Activated CD8-positive, alpha-beta T cell treated with anti-CD3 and anti-CD28 coated beads for 36 hours (primary cell): ENCODE measurements around the gene APOLD1. TPM values are rescaled to one million over a fixed set of nuclear protein-coding genes. Genes with fewer than 3 reads are reported as not detected.
"Not testable (repeated sequence)": the region's sequence is repeated elsewhere in the genome, so short reads cannot be mapped to it uniquely, and the experiment has no call there.

Experiments used
- ATAC-seq: fragments of 200-7000 bp; cut with Tn5 transposase; one replicate; pipeline ENCODE4 v1.10.0; 2021; ENCODE audit warnings: mild to moderate bottlenecking, moderate library complexity
- CTCF ChIA-PET: fragments of 350-600 bp; sonication (Branson Sonifier 250); formaldehyde crosslinking; loops from one replicate; lab custom pipeline; 2021; ENCODE audit warnings: antibody characterized with exemption; lab: Charles Lee
- POLR2A ChIA-PET: fragments of 350-600 bp; sonication (Branson Sonifier 250); formaldehyde crosslinking; loops from one replicate; lab custom pipeline; 2021; ENCODE audit warnings: antibody characterized with exemption; lab: Charles Lee
- DNase-seq: peaks from one replicate; pipeline ENCODE4 v3.0.0-alpha.2; 2020
- H3K27ac Mint-ChIP-seq: one replicate; pipeline ENCODE4 v1.8.0; 2021; ENCODE audit warnings: mild to moderate bottlenecking, mixed read lengths
- H3K27me3 Mint-ChIP-seq: one replicate; pipeline ENCODE4 v1.8.0; 2021; ENCODE audit warnings: mixed read lengths
- H3K36me3 Mint-ChIP-seq: one replicate; pipeline ENCODE4 v1.8.0; 2021; ENCODE audit warnings: low read depth, mixed read lengths
- H3K4me1 Mint-ChIP-seq: one replicate; pipeline ENCODE4 v1.8.0; 2021; ENCODE audit warnings: low read depth, mixed read lengths
- H3K4me3 Mint-ChIP-seq: one replicate; pipeline ENCODE4 v1.8.0; 2021; ENCODE audit warnings: mild to moderate bottlenecking, moderate library complexity, mixed read lengths
- H3K9me3 Mint-ChIP-seq: one replicate; pipeline ENCODE4 v1.8.0; 2021; ENCODE audit warnings: mixed read lengths
- CTCF ChIP-seq: fragments of 200-600 bp; IDR thresholded peaks from one replicate; pipeline ENCODE4 v1.8.0; 2022; ENCODE audit warnings: antibody characterized with exemption, mild to moderate bottlenecking
- intact Hi-C: fragments of 100-400 bp; cut with micrococcal nuclease; formaldehyde crosslinking; loops from one replicate; pipeline ENCODE4 v1.10.0; 2022
- total RNA-seq, 2 experiments: library from RNA; stranded (reverse); gene quantifications; one replicate each; pipeline ENCODE4 v1.2.3, GENCODE V29; 2021

Gene APOLD1
- total RNA-seq, 2 experiments from 2014 or later, result 5.7 to 6.3 TPM

- H3K27ac Mint-ChIP-seq, result peak overlapping the region; percentile 4
- DNase-seq (no peak), ATAC-seq (no peak)
- POLR2A ChIA-PET, result no interaction called here
- CTCF ChIA-PET, result interaction anchor here (1.0 kb wide), 1 partner anchor 17 kb away, joined by 4 read pairs; no protein-coding TSS in a partner anchor
- no peaks in the 10 kb centered on the region for H3K27me3 Mint-ChIP-seq
- H3K36me3 Mint-ChIP-seq, result peaks cover 69% of the 10 kb centered on the region
- intact Hi-C loops, result no loop called here
- H3K9me3 Mint-ChIP-seq, result no peaks in the 10 kb centered on the region
- H3K4me3 Mint-ChIP-seq, result no peak overlapping the region
- peaks cover 56% of the 10 kb centered on the region for H3K4me1 Mint-ChIP-seq
- TF ChIP-seq CTCF, result no peak
Observed at GRCh38 chr12:12819752-12820311, 34.4 kb downstream of the APOLD1 start.

- DNase-seq, H3K27me3 Mint-ChIP-seq, H3K27ac Mint-ChIP-seq, intact Hi-C loops, POLR2A ChIA-PET, H3K4me3 Mint-ChIP-seq, H3K9me3 Mint-ChIP-seq, ATAC-seq: not testable (repeated sequence)
- peaks cover 53% of the 10 kb centered on the region for H3K4me1 Mint-ChIP-seq
- CTCF ChIA-PET, result interaction anchor here (3.7 kb wide), 1 partner anchor 32 kb away, joined by 19 read pairs; no protein-coding TSS in a partner anchor
- peaks cover 71% of the 10 kb centered on the region for H3K36me3 Mint-ChIP-seq
Observed at GRCh38 chr12:12820376-12820775, 34.9 kb downstream of the APOLD1 start.

GRCh38 chr12:12821975-12822374, 36.5 kb downstream of the APOLD1 start:
- intact Hi-C loops, result no loop called here
- DNase-seq (no peak), ATAC-seq (no peak)
- H3K4me1 Mint-ChIP-seq, result peaks cover 37% of the 10 kb centered on the region
- H3K4me3 Mint-ChIP-seq, result no peak overlapping the region
- no peak for TF ChIP-seq CTCF
- no peak overlapping the region for H3K27ac Mint-ChIP-seq
- H3K36me3 Mint-ChIP-seq, result peaks cover 64% of the 10 kb centered on the region
- ChIA-PET POLR2A (interaction anchor here (0.6 to 1.4 kb wide), 3 partner anchors 8 to 969 kb away, joined by 3 to 6 read pairs (median 3); no protein-coding TSS in a partner anchor), CTCF (interaction anchor here (1.0 to 3.7 kb wide), 5 partner anchors 8 to 33 kb away, joined by 3 to 19 read pairs (median 7); partner anchors contain the start of gene DDX47)
- H3K27me3 Mint-ChIP-seq, result no peaks in the 10 kb centered on the region
- no peaks in the 10 kb centered on the region for H3K9me3 Mint-ChIP-seq

- ChIA-PET POLR2A (interaction anchor here (1.4 kb wide), 1 partner anchor 9 kb away, joined by 6 read pairs; no protein-coding TSS in a partner anchor), CTCF (interaction anchor here (1.1 to 3.7 kb wide), 4 partner anchors 9 to 34 kb away, joined by 3 to 19 read pairs (median 8); partner anchors contain the start of gene DDX47)
- no peak for TF ChIP-seq CTCF
- H3K27me3 Mint-ChIP-seq, result no peaks in the 10 kb centered on the region
- intact Hi-C loops, result no loop called here
- ATAC-seq (no peak), DNase-seq (no peak)
- H3K27ac Mint-ChIP-seq, result no peak overlapping the region
- H3K36me3 Mint-ChIP-seq, result peaks cover 64% of the 10 kb centered on the region
- H3K9me3 Mint-ChIP-seq, result no peaks in the 10 kb centered on the region
- H3K4me3 Mint-ChIP-seq, result no peak overlapping the region
- H3K4me1 Mint-ChIP-seq, result peaks cover 29% of the 10 kb centered on the region
Observed at GRCh38 chr12:12822886-12823285, 37.4 kb downstream of the APOLD1 start.

GRCh38 chr12:12823300-12823699, 37.8 kb downstream of the APOLD1 start:
- Mint-ChIP-seq H3K4me3 (no peak overlapping the region), H3K27me3 (no peaks in the 10 kb centered on the region), H3K4me1 (peaks cover 27% of the 10 kb centered on the region), H3K9me3 (no peaks in the 10 kb centered on the region), H3K27ac (no peak overlapping the region), H3K36me3 (peaks cover 63% of the 10 kb centered on the region)
- ATAC-seq, result no peak
- ChIA-PET POLR2A (interaction anchor here (1.1 kb wide), 1 partner anchor 23 kb away, joined by 5 read pairs; no protein-coding TSS in a partner anchor), CTCF (interaction anchor here (1.9 to 3.7 kb wide), 3 partner anchors 10 to 34 kb away, joined by 7 to 19 read pairs (median 8); partner anchors contain the start of gene DDX47)
- no peak for TF ChIP-seq CTCF
- intact Hi-C loops, result no loop called here
- DNase-seq, result no peak
